DND-41 (cell line): ENCODE data around the gene MARVELD3.

Source experiments
- EZH2 ChIP-seq: IDR thresholded peaks from 3 replicates; pipeline ENCODE4 v1.6.1; 2012; ENCODE audit warnings: borderline replicate concordance, low read depth, mild to moderate bottlenecking, moderate library complexity, low read length, inconsistent platforms; ENCODE audit not compliant: severe bottlenecking
- TF ChIP-seq, protein P1 (sequence below): IDR thresholded peaks from 2 replicates; pipeline ENCODE4 v1.5.1; 2012; ENCODE audit warnings: borderline replicate concordance, low read length, moderate library complexity, mild to moderate bottlenecking; ENCODE audit not compliant: poor library complexity, severe bottlenecking; ENCODE audit errors: extremely low read depth

DNA sequence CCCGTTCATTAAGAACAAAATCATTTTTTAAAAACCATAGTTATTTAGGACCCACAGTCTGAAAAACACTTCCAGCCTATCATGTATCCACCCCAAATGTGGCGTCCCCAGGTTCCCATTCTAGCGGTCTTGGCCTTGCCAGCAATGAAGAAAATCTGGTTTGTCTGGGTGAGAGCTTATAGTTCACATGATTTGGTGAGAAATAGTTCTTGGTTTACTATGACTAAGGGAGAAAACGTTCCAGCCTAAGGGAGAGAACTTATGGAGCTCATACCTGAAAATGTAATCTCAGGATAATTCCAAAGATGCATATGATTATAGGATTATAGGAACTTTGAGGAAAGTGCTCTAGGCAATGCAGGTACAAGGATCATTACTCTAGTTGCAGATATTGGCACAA lies 4.8 kb downstream of the MARVELD3 start:
- TF ChIP-seq, protein P1, sequence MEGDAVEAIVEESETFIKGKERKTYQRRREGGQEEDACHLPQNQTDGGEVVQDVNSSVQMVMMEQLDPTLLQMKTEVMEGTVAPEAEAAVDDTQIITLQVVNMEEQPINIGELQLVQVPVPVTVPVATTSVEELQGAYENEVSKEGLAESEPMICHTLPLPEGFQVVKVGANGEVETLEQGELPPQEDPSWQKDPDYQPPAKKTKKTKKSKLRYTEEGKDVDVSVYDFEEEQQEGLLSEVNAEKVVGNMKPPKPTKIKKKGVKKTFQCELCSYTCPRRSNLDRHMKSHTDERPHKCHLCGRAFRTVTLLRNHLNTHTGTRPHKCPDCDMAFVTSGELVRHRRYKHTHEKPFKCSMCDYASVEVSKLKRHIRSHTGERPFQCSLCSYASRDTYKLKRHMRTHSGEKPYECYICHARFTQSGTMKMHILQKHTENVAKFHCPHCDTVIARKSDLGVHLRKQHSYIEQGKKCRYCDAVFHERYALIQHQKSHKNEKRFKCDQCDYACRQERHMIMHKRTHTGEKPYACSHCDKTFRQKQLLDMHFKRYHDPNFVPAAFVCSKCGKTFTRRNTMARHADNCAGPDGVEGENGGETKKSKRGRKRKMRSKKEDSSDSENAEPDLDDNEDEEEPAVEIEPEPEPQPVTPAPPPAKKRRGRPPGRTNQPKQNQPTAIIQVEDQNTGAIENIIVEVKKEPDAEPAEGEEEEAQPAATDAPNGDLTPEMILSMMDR: no peak
- no peak for TF ChIP-seq EZH2
